ENCODE data around the gene CEP350. TPM values are rescaled to one million over a fixed set of nuclear protein-coding genes. Genes with fewer than 3 reads are reported as not detected.
"Not testable (repeated sequence)": the region's sequence is repeated elsewhere in the genome, so short reads cannot be mapped to it uniquely, and the experiment has no call there.

CEP350 gene
- total RNA-seq, 1 donor from 2014 or later, result 43.6 TPM

GRCh38 chr1:179962168-179962567, 7.6 kb downstream of the CEP350 start:
- H3K27me3 Mint-ChIP-seq; H3K9me3 Mint-ChIP-seq; H3K4me3 Mint-ChIP-seq; intact Hi-C loops (cut with micrococcal nuclease); DNase-seq; H3K27ac Mint-ChIP-seq: not testable (repeated sequence)
- Mint-ChIP-seq H3K36me3 (ENCODE audit: low read depth) (peaks cover 30% of the 10 kb centered on the region), H3K4me1 (peaks cover 28% of the 10 kb centered on the region)

- peaks cover 4% of the 10 kb centered on the region for H3K9me3 Mint-ChIP-seq
- H3K4me1 Mint-ChIP-seq, result peaks cover 31% of the 10 kb centered on the region
- peaks cover 40% of the 10 kb centered on the region for H3K36me3 Mint-ChIP-seq (ENCODE audit: low read depth)
- intact Hi-C loops (cut with micrococcal nuclease), result no loop called here
- DNase-seq, result no peak
- H3K27ac Mint-ChIP-seq, result no peak overlapping the region
- no peak overlapping the region for H3K4me3 Mint-ChIP-seq
- no peaks in the 10 kb centered on the region for H3K27me3 Mint-ChIP-seq
Observed at GRCh38 chr1:179966551-179966950, 11.9 kb downstream of the CEP350 start.

GRCh38 chr1:179968284-179968993, 13.8 kb downstream of the CEP350 start:
- Mint-ChIP-seq H3K36me3 (ENCODE audit: low read depth) (peaks cover 34% of the 10 kb centered on the region), H3K27me3 (no peaks in the 10 kb centered on the region), H3K4me3 (no peak overlapping the region), H3K27ac (no peak overlapping the region), H3K9me3 (peaks cover 3% of the 10 kb centered on the region), H3K4me1 (peaks cover 34% of the 10 kb centered on the region)
- no peak for DNase-seq
- intact Hi-C loops (cut with micrococcal nuclease), result no loop called here

GRCh38 chr1:179968994-179969919, 14.6 kb downstream of the CEP350 start:
- H3K9me3 Mint-ChIP-seq, result peaks cover 3% of the 10 kb centered on the region
- intact Hi-C loops (cut with micrococcal nuclease), result no loop called here
- H3K27ac Mint-ChIP-seq, result peak overlapping the region; percentile 32
- H3K4me3 Mint-ChIP-seq, result no peak overlapping the region
- no peaks in the 10 kb centered on the region for H3K27me3 Mint-ChIP-seq
- peaks cover 35% of the 10 kb centered on the region for H3K36me3 Mint-ChIP-seq (ENCODE audit: low read depth)
- no peak for DNase-seq
- H3K4me1 Mint-ChIP-seq, result peaks cover 27% of the 10 kb centered on the region

- H3K4me3 Mint-ChIP-seq, result no peak overlapping the region
- intact Hi-C loops (cut with micrococcal nuclease), result no loop called here
- H3K4me1 Mint-ChIP-seq, result peaks cover 21% of the 10 kb centered on the region
- no peaks in the 10 kb centered on the region for H3K27me3 Mint-ChIP-seq
- H3K9me3 Mint-ChIP-seq, result peaks cover 3% of the 10 kb centered on the region
- no peak for DNase-seq
- peaks cover 35% of the 10 kb centered on the region for H3K36me3 Mint-ChIP-seq (ENCODE audit: low read depth)
- H3K27ac Mint-ChIP-seq, result no peak overlapping the region
Observed at GRCh38 chr1:179969962-179970361, 15.4 kb downstream of the CEP350 start.

GRCh38 chr1:179971563-179972496, 17.2 kb downstream of the CEP350 start:
- Mint-ChIP-seq H3K4me3 (no peak overlapping the region), H3K4me1 (peaks cover 19% of the 10 kb centered on the region), H3K36me3 (ENCODE audit: low read depth) (peaks cover 25% of the 10 kb centered on the region), H3K9me3 (no peaks in the 10 kb centered on the region), H3K27me3 (no peaks in the 10 kb centered on the region), H3K27ac (no peak overlapping the region)
- intact Hi-C loops (cut with micrococcal nuclease), result no loop called here
- DNase-seq, result no peak

GRCh38 chr1:179973198-179974110, 18.8 kb downstream of the CEP350 start:
- Mint-ChIP-seq H3K27ac (no peak overlapping the region), H3K36me3 (ENCODE audit: low read depth) (peaks cover 24% of the 10 kb centered on the region), H3K4me1 (peaks cover 19% of the 10 kb centered on the region), H3K4me3 (no peak overlapping the region), H3K9me3 (no peaks in the 10 kb centered on the region), H3K27me3 (no peaks in the 10 kb centered on the region)
- intact Hi-C loops (cut with micrococcal nuclease), result no loop called here
- DNase-seq, result no peak

- peaks cover 9% of the 10 kb centered on the region for H3K4me1 Mint-ChIP-seq
- no peak for DNase-seq
- intact Hi-C loops (cut with micrococcal nuclease), result no loop called here
- peaks cover 7% of the 10 kb centered on the region for H3K9me3 Mint-ChIP-seq
- H3K27me3 Mint-ChIP-seq, result no peaks in the 10 kb centered on the region
- H3K36me3 Mint-ChIP-seq (ENCODE audit: low read depth), result peaks cover 17% of the 10 kb centered on the region
- no peak overlapping the region for H3K27ac Mint-ChIP-seq
- H3K4me3 Mint-ChIP-seq, result no peak overlapping the region
Observed at GRCh38 chr1:179976970-179977651, 22.5 kb downstream of the CEP350 start.

GRCh38 chr1:179978199-179979079, 23.8 kb downstream of the CEP350 start:
- peaks cover 7% of the 10 kb centered on the region for H3K9me3 Mint-ChIP-seq
- DNase-seq, result no peak
- intact Hi-C loops (cut with micrococcal nuclease), result no loop called here
- H3K4me3 Mint-ChIP-seq, result no peak overlapping the region
- H3K27me3 Mint-ChIP-seq, result no peaks in the 10 kb centered on the region
- H3K4me1 Mint-ChIP-seq, result peaks cover 6% of the 10 kb centered on the region
- H3K36me3 Mint-ChIP-seq (ENCODE audit: low read depth), result peaks cover 13% of the 10 kb centered on the region
- H3K27ac Mint-ChIP-seq, result no peak overlapping the region

GRCh38 chr1:179984101-179984500, 29.5 kb downstream of the CEP350 start:
- Mint-ChIP-seq H3K4me1 (peaks cover 12% of the 10 kb centered on the region), H3K36me3 (ENCODE audit: low read depth) (peaks cover 13% of the 10 kb centered on the region), H3K27me3 (no peaks in the 10 kb centered on the region), H3K27ac (no peak overlapping the region), H3K9me3 (peaks cover 7% of the 10 kb centered on the region), H3K4me3 (no peak overlapping the region)
- intact Hi-C loops (cut with micrococcal nuclease), result no loop called here
- no peak for DNase-seq

- Mint-ChIP-seq H3K9me3 (peaks cover 1% of the 10 kb centered on the region), H3K36me3 (ENCODE audit: low read depth) (peaks cover 12% of the 10 kb centered on the region), H3K4me3 (no peak overlapping the region), H3K27me3 (no peaks in the 10 kb centered on the region), H3K27ac (no peak overlapping the region), H3K4me1 (peaks cover 11% of the 10 kb centered on the region)
- DNase-seq, result no peak
- intact Hi-C loops (cut with micrococcal nuclease), result no loop called here
Observed at GRCh38 chr1:179984942-179985341, 30.3 kb downstream of the CEP350 start.

GRCh38 chr1:179990847-179991246, 36.2 kb downstream of the CEP350 start:
- no peak for DNase-seq
- no peaks in the 10 kb centered on the region for H3K27me3 Mint-ChIP-seq
- H3K27ac Mint-ChIP-seq, result no peak overlapping the region
- peaks cover 23% of the 10 kb centered on the region for H3K36me3 Mint-ChIP-seq (ENCODE audit: low read depth)
- no peaks in the 10 kb centered on the region for H3K9me3 Mint-ChIP-seq
- intact Hi-C loops (cut with micrococcal nuclease), result no loop called here
- H3K4me1 Mint-ChIP-seq, result peaks cover 5% of the 10 kb centered on the region
- no peak overlapping the region for H3K4me3 Mint-ChIP-seq

Data from activated CD4-positive, alpha-beta T cell treated with anti-CD3 and anti-CD28 coated beads, Interleukin-2, amount 10 ng/mL, durations not matched to agents 24 days and 14 days (primary cell).